Motor neuron (in vitro differentiated cells): Measurements from ENCODE around the gene ADCY3. TPM values are rescaled to one million over a fixed set of nuclear protein-coding genes. Genes with fewer than 3 reads are reported as not detected.
"Not testable (repeated sequence)": the region's sequence is repeated elsewhere in the genome, so short reads cannot be mapped to it uniquely, and the experiment has no call there.

Source experiments
- ATAC-seq, 8 experiments: fragments of 200-7000 bp; cut with Tn5 transposase; replicated peaks in 6 of 8; 2 replicates each; pipeline ENCODE4 v1.8.0; 2021; ENCODE audit warnings: mild to moderate bottlenecking in 8 of 8, moderate library complexity in 8 of 8
- H3K27ac ChIP-seq, 2 donors: fragments of 250-450 bp; sonication (Bioruptor Pico); 2 replicates each; pipeline ENCODE4 v1.9.0; 2021; ENCODE audit warnings: antibody characterized with exemption in 2 of 2, mild to moderate bottlenecking in 2 of 2, moderate library complexity in 1 of 2
- H3K4me1 ChIP-seq, 2 donors: fragments of 250-450 bp; sonication (Bioruptor Pico); replicated peaks in 1 of 2; 2 replicates each; pipeline ENCODE4 v1.6.1; 2021; ENCODE audit warnings: antibody characterized with exemption in 2 of 2, mild to moderate bottlenecking in 2 of 2, moderate library complexity in 1 of 2
- H3K4me3 ChIP-seq, 5 donors: fragments of 250-450 bp; sonication (Bioruptor Pico); 2 replicates each; pipeline ENCODE4 v1.9.0; 2021; ENCODE audit warnings: antibody characterized with exemption in 5 of 5, mild to moderate bottlenecking in 5 of 5, moderate library complexity in 4 of 5
- WGBS, 10 experiments: fragments of 450-650 bp; shearing (Covaris generic); methylation state at CpG; one replicate each; pipeline ENCODE4 v1.0.0; 2022; 5-methylcytosine and 5-hydroxymethylcytosine counted together
- in situ Hi-C, 9 experiments: fragments of 400-800 bp; cut with MboI; loops; one replicate each; pipeline ENCODE4 v1.15.0; 2021; ENCODE audit warnings: low sequenced_read_pairs in 9 of 9, low pct_unique_long_range_greater_than_20kb in 2 of 9; ENCODE audit not compliant: unreplicated experiment in 9 of 9
- total RNA-seq, 8 experiments: library from RNA; unstranded; fragments of 300-600 nt; gene quantifications; 2 replicates each; pipeline versions ENCODE4 v1.2.3 to v1.2.4, GENCODE V29; 2022

ADCY3 gene
- total RNA-seq, 8 experiments from 2014 or later: 10.2 to 91.3 (median 20.6) TPM

- in situ Hi-C loops: loop anchor here in 2 of 9 experiments (25.0 kb wide), 1 partner anchor 432 kb away; no protein-coding TSS in a partner anchor
- H3K27ac ChIP-seq: no peak overlapping the region
- ATAC-seq: no peak
- WGBS, 10 experiments: 60 to 96% (median 90%) methylated on average over 1 to 6 of the region's 9 CpGs; no CpG with 5 or more reads in 7 of the 10 experiments
- H3K4me3 ChIP-seq: no peak overlapping the region
- no peaks in the 10 kb centered on the region for H3K4me1 ChIP-seq
Observed at GRCh38 chr2:24844023-24844685, 75.9 kb downstream of the ADCY3 start.

GRCh38 chr2:24843330-24843860, 76.6 kb downstream of the ADCY3 start:
- no peak for ATAC-seq
- Histone ChIP-seq H3K4me3 (no peak overlapping the region), H3K4me1 (no peaks in the 10 kb centered on the region), H3K27ac (no peak overlapping the region)
- WGBS, 10 experiments: 82 to 100% (median 94%) methylated on average over 2 to 8 of the region's 12 CpGs; no CpG with 5 or more reads in 5 of the 10 experiments
- in situ Hi-C loops: loop anchor here in 2 of 9 experiments (25.0 kb wide), 1 partner anchor 431 kb away; no protein-coding TSS in a partner anchor

DNA sequence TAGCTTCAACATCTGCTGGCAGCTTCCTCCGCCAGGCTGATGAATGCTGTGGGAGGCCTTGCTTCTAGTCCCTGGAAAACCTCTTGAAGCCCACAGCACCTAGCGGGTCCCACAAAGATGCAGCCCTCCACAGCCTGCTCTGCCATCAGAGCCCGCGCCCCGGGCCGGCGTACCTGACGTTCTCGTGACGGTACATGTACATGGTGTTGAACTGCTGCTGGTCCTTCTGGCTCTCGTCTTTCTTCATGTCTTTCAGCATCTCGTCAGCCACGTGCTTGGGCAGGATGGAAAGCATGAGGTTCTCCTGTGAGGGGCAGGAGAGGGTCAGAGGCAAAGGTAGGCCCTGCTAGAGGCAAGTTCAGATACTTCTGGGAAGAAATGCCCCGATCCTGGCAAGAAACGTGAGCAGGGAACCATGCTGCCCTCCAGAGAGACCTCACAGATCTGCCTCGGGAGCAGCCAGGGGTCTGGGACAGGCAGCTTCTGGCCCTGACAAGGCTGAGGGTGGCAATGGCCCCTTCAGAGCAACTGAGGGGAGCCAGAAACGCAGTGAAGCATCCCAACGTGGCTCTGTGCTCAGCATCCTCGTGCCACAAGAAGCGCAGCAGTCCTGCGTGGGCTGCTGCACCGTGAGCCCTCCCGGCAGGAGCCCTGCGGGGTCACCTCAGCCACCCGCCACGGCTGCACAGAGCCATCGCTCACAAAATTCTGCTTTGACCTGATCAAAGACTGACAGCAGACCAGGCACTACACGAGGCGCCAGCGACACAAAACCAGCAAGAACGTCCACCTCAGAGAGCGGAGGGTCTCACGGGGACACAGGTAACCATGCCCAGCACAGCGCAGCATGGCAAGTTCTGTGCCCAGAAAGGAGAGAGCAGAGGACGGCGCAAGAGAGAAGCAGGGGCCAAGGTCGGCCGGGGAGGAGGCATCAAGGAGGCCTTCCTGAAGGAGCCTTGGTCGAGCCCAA, 77.7 kb downstream of the ADCY3 start:
- H3K4me1 ChIP-seq: no peaks in the 10 kb centered on the region
- WGBS, 10 experiments: 73 to 100% (median 93%) methylated on average over 1 to 26 of the region's 39 CpGs; no CpG with 5 or more reads in 1 of the 10 experiments
- H3K27ac ChIP-seq: no peak overlapping the region
- ATAC-seq: no peak
- no peak overlapping the region for H3K4me3 ChIP-seq
- in situ Hi-C loops: loop anchor here in 2 of 9 experiments (25.0 kb wide), 1 partner anchor 430 kb away; no protein-coding TSS in a partner anchor

DNA sequence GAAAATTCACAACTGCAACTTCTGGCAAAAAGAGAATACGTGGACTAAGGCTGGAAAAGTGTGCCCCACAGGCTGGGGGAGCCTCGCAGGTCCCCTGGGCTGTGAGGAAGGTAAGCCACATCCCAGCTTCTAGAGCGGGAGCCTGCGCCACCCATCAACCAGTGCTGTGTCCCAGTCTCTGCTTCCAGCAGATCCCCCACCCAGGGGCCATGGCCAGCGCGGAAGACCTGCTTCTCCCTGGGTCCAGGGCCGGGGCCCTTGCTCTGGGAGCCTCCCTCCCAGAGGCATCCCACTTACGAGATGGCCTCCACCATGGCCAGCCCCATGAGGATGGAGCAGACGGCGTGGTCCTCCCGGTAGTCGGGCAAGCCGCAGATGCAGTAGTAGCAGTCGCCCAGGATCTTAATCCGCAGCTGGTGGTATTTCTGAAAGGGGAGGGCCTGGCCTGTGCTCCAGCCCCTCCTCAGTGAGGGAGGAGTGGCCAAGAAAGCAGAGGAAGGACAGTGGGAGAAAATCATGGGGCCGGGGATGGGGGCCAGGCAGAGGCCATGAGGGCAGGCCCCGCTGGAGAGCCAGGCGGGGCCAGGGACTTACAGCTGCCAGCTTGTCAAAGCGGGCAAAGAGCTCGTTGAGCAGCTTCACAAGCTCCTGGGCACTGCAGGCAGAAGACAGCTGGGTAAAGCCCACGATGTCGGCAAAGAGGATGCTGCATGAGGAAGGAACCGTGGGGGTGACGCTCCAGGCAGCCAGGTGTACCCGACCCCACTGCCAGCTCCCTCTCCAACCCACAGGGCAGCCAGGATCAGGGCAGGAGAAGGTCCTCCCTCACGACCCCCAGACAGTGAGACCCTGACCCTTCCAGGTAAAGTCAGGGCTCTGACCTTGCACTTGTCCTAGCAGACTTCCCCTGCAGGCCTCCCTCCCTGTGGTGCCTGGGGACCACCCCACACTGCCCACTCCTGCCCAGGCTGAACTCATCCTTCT, 78.8 kb downstream of the ADCY3 start:
- no peak overlapping the region for H3K4me3 ChIP-seq
- no peak for ATAC-seq
- H3K27ac ChIP-seq: no peak overlapping the region
- H3K4me1 ChIP-seq: no peaks in the 10 kb centered on the region
- 83 to 100% (median 84%) methylated on average over 2 to 6 of the region's 26 CpGs; no CpG with 5 or more reads in 5 of the 10 experiments for WGBS, 10 experiments
- in situ Hi-C loops: loop anchor here in 2 of 9 experiments (25.0 kb wide), 1 partner anchor 429 kb away; no protein-coding TSS in a partner anchor

- no peak overlapping the region for H3K27ac ChIP-seq
- WGBS, 10 experiments: 82 to 100% (median 82%) methylated on average over 1 to 7 of the region's 17 CpGs; no CpG with 5 or more reads in 5 of the 10 experiments
Observed at GRCh38 chr2:24840164-24840869, 79.7 kb downstream of the ADCY3 start.

GRCh38 chr2:24839729-24840128, 80.3 kb downstream of the ADCY3 start:
- in situ Hi-C loops: loop anchor here in 2 of 9 experiments (25.0 kb wide), 1 partner anchor 427 kb away; no protein-coding TSS in a partner anchor
- ATAC-seq: no peak
- Histone ChIP-seq H3K4me3 (no peak overlapping the region), H3K27ac (no peak overlapping the region), H3K4me1 (no peaks in the 10 kb centered on the region)
- WGBS, 10 experiments: 40 to 97% methylated on average over 1 to 7 of the region's 15 CpGs; no CpG with 5 or more reads in 8 of the 10 experiments

More at GRCh38 chr2:24840164-24840869, 79.7 kb downstream of the ADCY3 start:
- no peaks in the 10 kb centered on the region for H3K4me1 ChIP-seq
- in situ Hi-C loops: loop anchor here in 2 of 9 experiments (25.0 kb wide), 1 partner anchor 428 kb away; no protein-coding TSS in a partner anchor
- H3K4me3 ChIP-seq: no peak overlapping the region
- no peak for ATAC-seq

DNA sequence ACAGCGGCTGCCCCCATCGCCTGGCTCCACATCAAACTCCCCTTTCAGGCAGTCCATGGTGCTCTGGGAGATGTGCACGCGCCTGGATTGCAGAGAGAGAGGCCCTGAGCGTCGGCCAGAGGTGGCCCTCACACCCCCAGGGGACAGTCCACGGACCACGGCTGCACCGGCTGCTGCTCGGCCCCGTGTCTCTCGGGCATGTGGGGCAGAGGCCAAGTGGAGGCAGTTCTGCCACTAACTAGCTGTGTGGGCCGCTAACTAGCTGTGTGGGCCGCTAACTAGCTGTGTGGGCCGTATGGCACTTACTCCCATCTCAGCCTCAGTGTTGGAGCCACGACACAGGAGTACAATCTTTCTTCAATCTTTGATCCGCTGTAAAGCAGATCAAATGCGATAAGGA, 81.5 kb downstream of the ADCY3 start:
- in situ Hi-C loops: loop anchor here in 2 of 9 experiments (25.0 kb wide), 1 partner anchor 426 kb away; no protein-coding TSS in a partner anchor
- ATAC-seq: no peak
- no peaks in the 10 kb centered on the region for H3K4me1 ChIP-seq
- no peak overlapping the region for H3K27ac ChIP-seq
- 80 to 100% (median 100%) methylated on average over 2 to 4 of the region's 18 CpGs; no CpG with 5 or more reads in 5 of the 10 experiments for WGBS, 10 experiments
- no peak overlapping the region for H3K4me3 ChIP-seq

DNA sequence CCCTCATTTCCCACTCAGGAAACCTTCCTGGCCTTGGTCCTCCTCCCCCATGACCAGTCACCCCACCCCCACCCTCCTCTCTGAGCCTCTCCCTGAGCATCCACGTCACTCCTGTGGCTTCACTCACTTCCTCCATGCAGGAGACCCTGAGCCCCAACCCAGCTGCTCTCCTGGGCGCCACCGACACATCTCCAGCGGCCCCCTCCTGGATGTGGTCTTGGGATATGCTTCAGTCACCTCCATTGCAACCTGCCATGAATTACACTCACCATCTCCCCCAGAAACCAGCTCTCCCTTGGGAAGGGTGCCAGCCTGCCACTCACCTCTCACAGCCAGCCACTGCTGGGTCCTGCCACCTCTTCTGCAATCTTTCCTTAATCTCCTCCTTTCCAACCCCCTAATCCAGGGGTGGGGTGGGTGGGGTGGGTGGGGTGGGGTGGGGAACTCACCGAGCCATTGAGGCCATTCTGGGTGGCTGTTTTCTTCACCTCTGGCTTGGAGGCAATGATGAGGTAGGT, 82.0 kb downstream of the ADCY3 start:
- H3K4me1 ChIP-seq: no peaks in the 10 kb centered on the region
- no peak overlapping the region for H3K4me3 ChIP-seq
- ATAC-seq: no peak
- in situ Hi-C loops: loop anchor here in 2 of 9 experiments (25.0 kb wide), 1 partner anchor 426 kb away; no protein-coding TSS in a partner anchor
- no CpG with 5 or more reads among the region's 5 CpGs for WGBS, 10 experiments
- no peak overlapping the region for H3K27ac ChIP-seq

- no peak for ATAC-seq
- H3K27ac ChIP-seq: no peak overlapping the region
- WGBS, 10 experiments: 83 to 100% (median 98%) methylated on average over 1 to 4 of the region's 9 CpGs; no CpG with 5 or more reads in 4 of the 10 experiments
- H3K4me3 ChIP-seq: no peak overlapping the region
- in situ Hi-C loops: loop anchor here in 2 of 9 experiments (25.0 kb wide), 1 partner anchor 424 kb away; no protein-coding TSS in a partner anchor
- H3K4me1 ChIP-seq: no peaks in the 10 kb centered on the region
Observed at GRCh38 chr2:24836706-24837105, 83.3 kb downstream of the ADCY3 start.

DNA sequence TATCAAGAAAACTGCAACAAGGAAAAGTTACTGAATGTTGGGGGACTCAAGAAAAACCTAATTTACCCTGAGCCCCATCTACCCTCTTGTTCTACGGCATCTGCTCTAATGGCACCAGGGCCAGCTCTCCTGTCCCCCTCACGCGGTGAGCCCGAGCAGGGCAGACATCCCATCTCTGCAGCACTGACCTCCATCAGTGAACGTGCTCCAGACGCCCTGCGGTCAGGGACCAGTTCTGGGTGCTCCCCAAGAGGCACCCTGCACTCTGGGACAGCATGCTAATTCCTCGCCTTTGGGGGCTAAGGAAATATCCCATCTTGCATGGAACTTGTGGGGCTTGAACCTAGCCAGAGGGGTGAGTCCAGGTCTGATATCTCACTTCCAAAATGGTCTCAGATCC, 83.8 kb downstream of the ADCY3 start:
- H3K4me1 ChIP-seq: peaks cover 0 to 3% of the 10 kb centered on the region in 2 donors
- H3K4me3 ChIP-seq: no peak overlapping the region
- no peak overlapping the region for H3K27ac ChIP-seq
- WGBS, 10 experiments: 100% methylated on average over 1 of the region's 8 CpGs; no CpG with 5 or more reads in 5 of the 10 experiments
- in situ Hi-C loops: loop anchor here in 2 of 9 experiments (25.0 kb wide), 1 partner anchor 424 kb away; no protein-coding TSS in a partner anchor
- ATAC-seq: no peak

- not testable (repeated sequence) for H3K4me3 ChIP-seq, H3K27ac ChIP-seq, H3K4me1 ChIP-seq
- 50 to 100% (median 95%) methylated on average over 1 to 4 of the region's 8 CpGs; no CpG with 5 or more reads in 4 of the 10 experiments for WGBS, 10 experiments
- in situ Hi-C loops: loop anchor here in 2 of 9 experiments (25.0 kb wide), 1 partner anchor 423 kb away; no protein-coding TSS in a partner anchor
- ATAC-seq: peak in 2 of 8 experiments; percentile 81 to 93
Observed at GRCh38 chr2:24835411-24835810, 84.6 kb downstream of the ADCY3 start.
